Tibial artery (tissue), 4 donors: ENCODE data around the gene PNPLA8.

Experiments used
- DNase-seq, 2 donors: peaks; one replicate each; pipeline ENCODE4 v3.0.0-alpha.2; 2019
- H3K27ac ChIP-seq, 2 donors: fragments of 200-600 bp; sonication (generic) in 1 of 2; 1 replicate in 1 of 2; 2 replicates in 1 of 2; pipeline ENCODE4 v1.5.1; 2018 to 2019; ENCODE audit warnings: mild to moderate bottlenecking in 1 of 2
- H3K27me3 ChIP-seq, 2 donors: fragments of 200-600 bp; sonication (generic) in 1 of 2; one replicate each; pipeline versions ENCODE4 v1.5.1 to v1.6.0; 2016 to 2019
- H3K36me3 ChIP-seq, 3 donors: fragments of 200-600 bp; sonication (generic) in 2 of 3; one replicate each; pipeline ENCODE4 v1.5.1; 2016 to 2019; ENCODE audit warnings: mild to moderate bottlenecking in 2 of 3
- H3K4me1 ChIP-seq, 4 donors: fragments of 200-600 bp; sonication (generic) in 2 of 4; 1 replicate in 3 of 4; 2 replicates in 1 of 4; pipeline ENCODE4 v1.5.1; 2016 to 2019
- H3K4me3 ChIP-seq, 2 donors: fragments of 200-600 bp; sonication (generic) in 1 of 2; 1 replicate in 1 of 2; 2 replicates in 1 of 2; pipeline ENCODE4 v1.5.1; 2018 to 2019; ENCODE audit warnings: mild to moderate bottlenecking in 2 of 2
- H3K9me3 ChIP-seq, 3 donors: fragments of 200-600 bp; sonication (generic) in 1 of 3; one replicate each; pipeline ENCODE4 v1.5.1; 2016 to 2019
- intact Hi-C: fragments of 100-400 bp; cut with DNase I; formaldehyde crosslinking; loops from one replicate; pipeline ENCODE4 v1.15.0; 2023; ENCODE audit warnings: low total_unique reads
- TF ChIP-seq, protein P1 (sequence below), 2 experiments: fragments of 200-600 bp in 1 of 2; fragments of 450-650 bp in 1 of 2; IDR thresholded peaks; one replicate each; pipeline ENCODE4 v1.5.1; 2017 to 2019; ENCODE audit warnings: antibody characterized with exemption in 2 of 2, mild to moderate bottlenecking in 1 of 2, moderate library complexity in 1 of 2

PNPLA8 gene

DNA sequence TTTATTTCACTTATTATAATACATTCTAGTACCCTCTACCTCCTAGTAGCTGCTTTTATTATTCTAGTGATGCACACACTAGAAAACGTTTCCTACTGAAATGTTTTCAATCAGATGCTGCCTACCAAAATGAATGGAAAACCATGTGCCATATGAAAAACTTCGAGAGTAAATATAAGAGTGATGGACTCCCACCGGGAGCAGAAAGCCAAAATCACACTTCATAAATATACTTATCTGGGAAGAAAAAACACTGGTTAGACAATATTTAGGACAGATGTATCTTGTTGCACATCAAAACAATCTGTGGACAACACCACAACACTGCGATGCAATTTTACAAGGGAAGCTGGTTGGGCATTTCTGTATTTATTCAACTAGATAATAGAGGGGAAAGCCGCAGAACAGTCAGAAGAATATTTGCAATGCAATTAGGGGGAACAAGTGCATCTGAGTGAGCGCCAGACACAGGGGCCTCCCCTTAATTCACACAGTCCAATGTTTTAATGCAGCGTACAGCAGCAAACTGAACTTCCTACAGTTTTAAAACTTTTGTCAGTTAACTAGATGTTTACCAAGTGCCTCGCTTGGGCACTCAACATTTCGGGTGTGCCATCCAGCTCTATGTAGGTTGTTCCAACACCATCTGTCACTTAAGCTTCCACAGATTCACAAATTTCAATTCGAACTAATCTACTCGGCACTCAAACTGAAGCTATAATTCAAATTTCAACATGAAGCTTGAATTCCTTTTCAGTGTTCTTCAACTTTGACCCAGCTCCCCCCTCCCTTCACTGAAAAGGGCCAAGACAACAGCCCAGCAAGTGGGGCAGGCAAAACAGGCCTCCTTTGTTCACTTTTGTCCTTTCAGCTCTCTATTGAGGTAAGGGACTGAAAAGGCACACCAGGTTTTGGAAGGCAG, 77.1 kb downstream of the PNPLA8 start:
- no peak overlapping the region for H3K4me3 ChIP-seq

DNA sequence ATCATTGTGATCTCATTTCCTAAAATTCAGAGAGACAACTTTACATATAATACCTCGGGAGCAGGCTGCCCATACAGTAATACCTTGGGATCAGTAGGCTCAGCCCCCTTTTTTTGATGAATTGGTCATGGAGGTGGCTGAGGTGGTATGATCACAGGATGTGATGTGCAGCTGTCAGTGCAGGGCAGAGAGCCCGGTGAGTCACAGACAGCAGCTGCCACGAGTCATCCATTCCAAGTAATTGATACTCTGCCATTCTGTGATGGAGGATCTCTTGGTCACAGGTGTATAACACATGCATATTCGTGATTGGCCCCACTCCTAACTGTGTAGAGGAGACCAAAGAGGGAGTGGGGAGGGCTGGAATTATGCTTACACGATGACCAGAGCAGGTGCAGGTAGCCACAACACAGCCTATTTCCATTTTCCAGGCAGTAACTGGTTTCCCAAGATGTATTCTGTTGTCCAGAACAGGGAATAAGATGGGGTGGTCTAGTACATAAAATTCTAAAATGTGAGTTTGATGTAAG, 83.8 kb downstream of the PNPLA8 start:
- H3K4me1 ChIP-seq, result no peaks in the 10 kb centered on the region
- H3K9me3 ChIP-seq, result no peaks in the 10 kb centered on the region
- H3K27me3 ChIP-seq, result no peaks in the 10 kb centered on the region
- H3K27ac ChIP-seq, result no peak overlapping the region
- H3K36me3 ChIP-seq, result no peaks in the 10 kb centered on the region
- no peak for DNase-seq
- intact Hi-C loops, result no loop called here
- TF ChIP-seq, protein P1, sequence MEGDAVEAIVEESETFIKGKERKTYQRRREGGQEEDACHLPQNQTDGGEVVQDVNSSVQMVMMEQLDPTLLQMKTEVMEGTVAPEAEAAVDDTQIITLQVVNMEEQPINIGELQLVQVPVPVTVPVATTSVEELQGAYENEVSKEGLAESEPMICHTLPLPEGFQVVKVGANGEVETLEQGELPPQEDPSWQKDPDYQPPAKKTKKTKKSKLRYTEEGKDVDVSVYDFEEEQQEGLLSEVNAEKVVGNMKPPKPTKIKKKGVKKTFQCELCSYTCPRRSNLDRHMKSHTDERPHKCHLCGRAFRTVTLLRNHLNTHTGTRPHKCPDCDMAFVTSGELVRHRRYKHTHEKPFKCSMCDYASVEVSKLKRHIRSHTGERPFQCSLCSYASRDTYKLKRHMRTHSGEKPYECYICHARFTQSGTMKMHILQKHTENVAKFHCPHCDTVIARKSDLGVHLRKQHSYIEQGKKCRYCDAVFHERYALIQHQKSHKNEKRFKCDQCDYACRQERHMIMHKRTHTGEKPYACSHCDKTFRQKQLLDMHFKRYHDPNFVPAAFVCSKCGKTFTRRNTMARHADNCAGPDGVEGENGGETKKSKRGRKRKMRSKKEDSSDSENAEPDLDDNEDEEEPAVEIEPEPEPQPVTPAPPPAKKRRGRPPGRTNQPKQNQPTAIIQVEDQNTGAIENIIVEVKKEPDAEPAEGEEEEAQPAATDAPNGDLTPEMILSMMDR (IDR thresholded peaks at IDR 0.05), result no peak
- H3K4me3 ChIP-seq, result no peak overlapping the region

More for the DNA sequence above, 77.1 kb downstream of the PNPLA8 start:
- H3K9me3 ChIP-seq, result no peaks in the 10 kb centered on the region
- no peaks in the 10 kb centered on the region for H3K36me3 ChIP-seq
- TF ChIP-seq, protein P1 (IDR thresholded peaks at IDR 0.05), result no peak
- intact Hi-C loops, result no loop called here
- peaks cover 0 to 10% of the 10 kb centered on the region in 2 donors for H3K27me3 ChIP-seq
- H3K27ac ChIP-seq, result no peak overlapping the region
- H3K4me1 ChIP-seq, result no peaks in the 10 kb centered on the region
- no peak for DNase-seq

DNA sequence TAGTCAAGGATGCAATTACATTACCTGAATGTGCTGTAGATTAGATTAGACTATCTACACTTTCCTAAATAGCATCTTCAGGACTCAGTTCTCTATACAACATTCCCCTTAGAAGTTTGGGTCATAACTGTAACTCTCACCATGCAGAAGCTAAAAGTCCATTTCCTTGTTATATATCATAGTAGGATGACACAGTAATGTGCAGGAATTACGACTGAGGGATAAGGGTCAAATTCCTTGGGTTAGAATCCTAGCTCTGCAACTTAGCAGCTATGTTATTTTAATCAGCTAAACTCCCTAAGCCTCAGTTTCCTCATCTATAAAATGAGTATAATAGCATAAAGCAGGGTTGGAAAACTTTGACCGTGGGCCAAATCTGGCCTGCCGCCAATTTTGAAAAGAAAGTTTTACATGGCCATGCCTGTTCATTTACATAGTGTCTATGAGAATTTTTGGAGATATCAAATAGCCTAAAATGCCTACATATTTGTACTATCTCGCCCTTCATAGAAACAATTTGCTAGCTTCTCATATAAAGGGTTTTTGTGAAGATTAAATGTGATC, 84.5 kb downstream of the PNPLA8 start:
- Histone ChIP-seq H3K27me3 (no peaks in the 10 kb centered on the region), H3K36me3 (no peaks in the 10 kb centered on the region), H3K9me3 (no peaks in the 10 kb centered on the region), H3K4me3 (no peak overlapping the region), H3K4me1 (no peaks in the 10 kb centered on the region), H3K27ac (no peak overlapping the region)
- TF ChIP-seq, protein P1 (IDR thresholded peaks at IDR 0.05), result no peak
- DNase-seq, result no peak
- intact Hi-C loops, result no loop called here

DNA sequence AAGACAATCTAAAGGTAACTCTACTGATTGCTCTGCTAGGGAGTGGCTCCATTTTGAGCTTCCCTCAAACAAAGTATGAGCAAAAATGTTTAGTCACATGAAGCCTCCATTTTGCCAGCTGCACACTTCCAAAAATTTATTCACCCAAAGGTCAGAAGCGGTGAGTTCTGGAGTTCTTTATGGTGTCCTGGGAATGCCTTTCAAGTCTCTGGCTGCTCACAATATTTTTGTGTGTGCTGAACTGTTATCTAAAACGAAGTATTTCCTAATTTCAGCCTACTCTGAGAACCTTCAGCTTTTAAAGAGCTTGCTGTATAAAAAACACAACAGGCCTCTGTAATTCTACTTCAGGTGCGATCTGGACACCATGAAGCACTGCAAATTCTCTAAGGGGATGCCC, 85.3 kb downstream of the PNPLA8 start:
- Histone ChIP-seq H3K9me3 (no peaks in the 10 kb centered on the region), H3K27me3 (no peaks in the 10 kb centered on the region), H3K27ac (no peak overlapping the region), H3K36me3 (no peaks in the 10 kb centered on the region), H3K4me1 (no peaks in the 10 kb centered on the region), H3K4me3 (no peak overlapping the region)
- DNase-seq, result no peak
- intact Hi-C loops, result no loop called here
- TF ChIP-seq, protein P1 (IDR thresholded peaks at IDR 0.05), result no peak

DNA sequence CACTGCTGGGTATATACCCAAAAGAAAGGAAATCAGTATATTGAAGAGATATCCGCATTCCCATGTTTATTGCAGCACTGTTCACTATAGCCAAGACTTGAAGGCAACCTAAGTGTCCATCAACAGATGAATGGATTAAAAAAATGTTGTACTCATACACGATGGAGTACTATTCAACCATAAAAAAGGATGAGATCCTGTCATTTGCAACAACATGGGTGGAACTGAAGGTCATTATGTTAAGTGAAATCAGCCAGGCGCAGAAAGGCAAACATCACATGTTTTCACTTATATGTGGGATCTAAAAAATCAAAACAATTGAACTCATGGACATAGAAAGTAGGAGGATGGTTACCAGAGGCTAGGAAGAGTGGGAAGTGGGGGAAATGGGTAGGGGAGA, 89.0 kb downstream of the PNPLA8 start:
- Histone ChIP-seq H3K4me1 (no peaks in the 10 kb centered on the region), H3K27ac (no peak overlapping the region), H3K4me3 (no peak overlapping the region), H3K9me3 (no peaks in the 10 kb centered on the region), H3K36me3 (no peaks in the 10 kb centered on the region), H3K27me3 (no peaks in the 10 kb centered on the region)
- intact Hi-C loops, result no loop called here
- TF ChIP-seq, protein P1 (IDR thresholded peaks at IDR 0.05), result no peak
- DNase-seq, result no peak
